Lower lobe of right lung (tissue), 2 donors: Measurements from ENCODE around the gene KCNA10. TPM values are rescaled to one million over a fixed set of nuclear protein-coding genes. Genes with fewer than 3 reads are reported as not detected.

Source experiments
- ATAC-seq, 2 donors: fragments of 200-7000 bp; cut with Tn5 transposase; one replicate each; pipeline ENCODE4 v1.9.1; 2020 to 2022; ENCODE audit warnings: mild to moderate bottlenecking in 2 of 2, moderate library complexity in 2 of 2
- DNase-seq: peaks from one replicate; pipeline ENCODE4 v3.0.0-alpha.2; 2020
- H3K27ac ChIP-seq: fragments of 200-600 bp; one replicate; pipeline ENCODE4 v1.8.0; 2022
- H3K27me3 ChIP-seq: fragments of 200-600 bp; one replicate; pipeline ENCODE4 v1.8.0; 2022; ENCODE audit warnings: low read depth
- H3K36me3 ChIP-seq: fragments of 200-600 bp; one replicate; pipeline ENCODE4 v1.8.0; 2022; ENCODE audit warnings: mild to moderate bottlenecking
- H3K4me1 ChIP-seq: fragments of 200-600 bp; one replicate; pipeline ENCODE4 v1.8.0; 2022
- H3K4me3 ChIP-seq: fragments of 200-600 bp; one replicate; pipeline ENCODE4 v1.8.0; 2022; ENCODE audit warnings: mild to moderate bottlenecking
- H3K9me3 ChIP-seq: fragments of 200-600 bp; one replicate; pipeline ENCODE4 v1.8.0; 2022
- CTCF ChIP-seq: fragments of 200-600 bp; IDR thresholded peaks from one replicate; pipeline ENCODE4 v1.8.0; 2022; ENCODE audit warnings: antibody characterized with exemption, mild to moderate bottlenecking
- intact Hi-C: fragments of 100-400 bp; cut with DNase I; formaldehyde crosslinking; loops from one replicate; pipeline ENCODE4 v1.11.0; 2022
- total RNA-seq: library from RNA; stranded (reverse); fragmentation: NEBNext Ultra II Directional; extraction: Animal tissue kit (Norgen Biotek cat#: 25700); gene quantifications from one replicate; pipeline ENCODE4 v1.2.1, GENCODE V29; 2021
- donor health status: DM: no; HTN: yes; CAD: no; lungs with severe emphysema.

KCNA10 gene
- total RNA-seq, 1 donor from 2014 or later: not detected

- Histone ChIP-seq H3K9me3 (no peaks in the 10 kb centered on the region), H3K4me3 (no peak overlapping the region), H3K4me1 (peaks cover 13% of the 10 kb centered on the region), H3K27me3 (no peaks in the 10 kb centered on the region), H3K36me3 (no peaks in the 10 kb centered on the region), H3K27ac (no peak overlapping the region)
- TF ChIP-seq CTCF: peak; percentile 17
- ATAC-seq (no peak), DNase-seq (no peak)
- intact Hi-C loops: no loop called here
Observed at GRCh38 chr1:110477445-110477957, 41.5 kb downstream of the KCNA10 start.

GRCh38 chr1:110477041-110477440, 41.9 kb downstream of the KCNA10 start:
- no peaks in the 10 kb centered on the region for H3K36me3 ChIP-seq
- no peak for DNase-seq
- H3K27me3 ChIP-seq: no peaks in the 10 kb centered on the region
- H3K27ac ChIP-seq: no peak overlapping the region
- ATAC-seq: peak; percentile 45 to 81
- peaks cover 8% of the 10 kb centered on the region for H3K4me1 ChIP-seq
- no peaks in the 10 kb centered on the region for H3K9me3 ChIP-seq
- TF ChIP-seq CTCF: no peak
- intact Hi-C loops: no loop called here
- no peak overlapping the region for H3K4me3 ChIP-seq

- intact Hi-C loops: no loop called here
- no peak for DNase-seq
- no peak for TF ChIP-seq CTCF
Observed at GRCh38 chr1:110476028-110476765, 42.8 kb downstream of the KCNA10 start.

GRCh38 chr1:110475362-110476027, 43.5 kb downstream of the KCNA10 start:
- Histone ChIP-seq H3K36me3 (no peaks in the 10 kb centered on the region), H3K9me3 (no peaks in the 10 kb centered on the region), H3K27me3 (no peaks in the 10 kb centered on the region), H3K4me3 (no peak overlapping the region), H3K27ac (no peak overlapping the region), H3K4me1 (peaks cover 4% of the 10 kb centered on the region)
- intact Hi-C loops: no loop called here
- TF ChIP-seq CTCF: no peak
- DNase-seq: no peak
- no peak for ATAC-seq

More at GRCh38 chr1:110476028-110476765, 42.8 kb downstream of the KCNA10 start:
- ATAC-seq: no peak
- no peak overlapping the region for H3K27ac ChIP-seq
- no peaks in the 10 kb centered on the region for H3K36me3 ChIP-seq
- peaks cover 4% of the 10 kb centered on the region for H3K4me1 ChIP-seq
- H3K4me3 ChIP-seq: no peak overlapping the region
- no peaks in the 10 kb centered on the region for H3K9me3 ChIP-seq
- no peaks in the 10 kb centered on the region for H3K27me3 ChIP-seq

- Histone ChIP-seq H3K9me3 (no peaks in the 10 kb centered on the region), H3K27me3 (no peaks in the 10 kb centered on the region), H3K36me3 (no peaks in the 10 kb centered on the region), H3K4me3 (no peak overlapping the region), H3K27ac (no peak overlapping the region), H3K4me1 (peaks cover 4% of the 10 kb centered on the region)
- intact Hi-C loops: no loop called here
- ATAC-seq (no peak), DNase-seq (no peak)
- TF ChIP-seq CTCF: no peak
Observed at GRCh38 chr1:110474444-110474843, 44.5 kb downstream of the KCNA10 start.
